GM19455 (cell line): ENCODE measurements around the gene CAVIN2.

Experiments
- ATAC-seq: cut with Tn5 transposase; IDR thresholded peaks from one replicate; pipeline ENCODE4 v1.9.1; 2021; ENCODE audit not compliant: unreplicated experiment

The CAVIN2 gene, protein sequence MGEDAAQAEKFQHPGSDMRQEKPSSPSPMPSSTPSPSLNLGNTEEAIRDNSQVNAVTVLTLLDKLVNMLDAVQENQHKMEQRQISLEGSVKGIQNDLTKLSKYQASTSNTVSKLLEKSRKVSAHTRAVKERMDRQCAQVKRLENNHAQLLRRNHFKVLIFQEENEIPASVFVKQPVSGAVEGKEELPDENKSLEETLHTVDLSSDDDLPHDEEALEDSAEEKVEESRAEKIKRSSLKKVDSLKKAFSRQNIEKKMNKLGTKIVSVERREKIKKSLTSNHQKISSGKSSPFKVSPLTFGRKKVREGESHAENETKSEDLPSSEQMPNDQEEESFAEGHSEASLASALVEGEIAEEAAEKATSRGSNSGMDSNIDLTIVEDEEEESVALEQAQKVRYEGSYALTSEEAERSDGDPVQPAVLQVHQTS

DNA sequence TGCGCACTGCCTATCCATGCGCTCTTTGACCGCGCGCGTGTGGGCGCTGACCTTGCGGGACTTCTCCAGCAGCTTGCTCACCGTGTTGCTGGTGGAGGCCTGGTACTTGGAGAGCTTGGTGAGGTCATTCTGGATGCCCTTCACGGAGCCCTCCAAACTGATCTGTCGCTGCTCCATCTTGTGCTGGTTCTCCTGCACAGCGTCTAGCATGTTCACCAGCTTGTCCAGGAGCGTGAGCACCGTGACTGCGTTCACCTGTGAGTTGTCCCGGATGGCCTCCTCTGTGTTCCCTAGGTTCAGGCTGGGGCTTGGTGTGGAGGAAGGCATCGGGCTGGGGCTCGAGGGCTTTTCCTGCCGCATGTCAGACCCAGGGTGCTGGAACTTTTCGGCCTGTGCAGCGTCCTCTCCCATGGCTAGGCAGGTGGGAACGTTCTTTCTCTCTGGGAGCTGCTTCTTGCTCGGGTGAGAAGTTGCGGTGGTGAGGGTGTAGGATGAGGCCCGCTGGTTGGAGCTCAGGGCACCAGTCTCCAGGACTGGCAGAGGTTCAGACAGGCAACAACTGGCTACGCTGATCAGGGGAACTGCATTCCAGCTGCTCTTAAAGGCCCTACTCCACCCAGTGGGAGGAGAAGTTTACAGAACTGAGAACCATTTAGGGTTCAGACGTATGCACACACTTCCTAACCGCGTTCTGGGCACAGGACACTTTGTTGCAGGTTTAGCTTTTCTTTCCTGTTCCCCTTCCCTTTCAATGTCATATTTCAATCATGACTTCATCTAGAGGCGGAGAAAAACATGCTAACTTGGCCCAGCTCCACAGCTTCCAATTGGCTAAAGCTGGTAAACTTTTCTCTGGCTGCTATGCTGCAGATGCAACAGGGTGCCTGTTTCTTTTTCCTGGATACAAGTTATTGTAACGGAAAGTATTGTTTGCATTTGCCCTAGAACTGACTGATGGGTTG is at the start of gene CAVIN2:
TSS of gene CAVIN2 (minus strand) at position 574 of the 962 bp plus-strand sequence. CDS start at position 411, 163 bp downstream.
- ATAC-seq = no peak

DNA sequence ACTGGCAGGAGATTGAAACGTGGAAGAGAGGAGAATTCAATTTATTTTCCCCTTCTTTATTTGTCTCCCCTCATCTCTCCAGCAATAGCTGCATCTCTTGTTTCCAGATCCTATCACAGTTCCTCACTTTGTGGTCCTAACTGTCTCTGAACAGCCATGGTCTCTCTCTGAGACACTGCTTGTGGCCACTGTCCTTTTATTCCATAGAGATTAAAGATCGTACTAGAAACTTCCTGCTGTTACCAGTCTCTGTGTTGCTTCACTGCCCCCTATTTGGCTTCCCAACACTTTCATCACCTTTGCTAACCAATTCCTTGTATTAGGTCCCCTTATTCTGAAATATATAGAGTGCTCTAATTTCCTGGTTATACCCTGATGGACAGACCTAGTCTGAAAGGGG is 48.9 kb upstream of the CAVIN2 start:
- no peak for ATAC-seq

DNA sequence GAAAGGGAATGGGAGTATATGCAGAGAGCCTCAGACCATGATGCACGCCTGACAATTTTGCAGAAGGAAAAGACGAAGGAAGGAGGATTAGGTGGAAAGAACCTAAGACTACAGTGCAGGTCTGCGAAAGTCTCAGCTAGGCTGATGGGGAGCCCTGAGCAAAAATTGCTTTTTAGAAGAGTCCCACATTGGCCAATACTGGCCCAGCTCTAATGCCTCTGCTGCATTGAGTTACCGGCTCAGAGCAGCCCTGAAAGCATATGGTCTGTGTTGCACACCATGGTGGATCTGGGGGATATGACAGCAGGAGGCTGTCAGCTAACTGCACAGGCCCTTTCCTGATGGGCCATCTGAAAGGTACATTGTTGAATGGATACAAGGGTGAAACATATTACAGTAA is 48.3 kb upstream of the CAVIN2 start:
- no peak for ATAC-seq

DNA sequence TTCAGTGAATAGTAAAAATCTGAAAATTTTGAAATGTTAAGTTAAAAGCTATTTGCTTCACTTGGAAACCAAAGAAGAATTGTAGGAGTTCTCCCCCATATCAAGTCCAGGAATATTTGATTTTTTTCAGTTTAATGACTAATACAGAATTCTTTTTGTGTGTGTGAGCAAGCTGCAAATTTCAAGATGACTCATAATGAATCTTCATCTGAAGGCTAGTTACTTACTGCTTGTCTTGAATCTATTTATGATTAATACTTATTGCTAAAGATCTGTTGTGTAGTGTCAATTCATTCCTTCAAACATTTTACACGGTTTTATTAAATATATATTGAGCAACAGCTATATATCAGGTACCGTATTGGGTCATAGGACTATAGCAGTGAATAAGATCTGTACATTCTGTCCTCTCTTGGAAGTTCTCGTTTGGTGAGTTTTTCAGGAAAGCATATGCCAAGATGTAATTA is 47.8 kb upstream of the CAVIN2 start:
- no peak for ATAC-seq

DNA sequence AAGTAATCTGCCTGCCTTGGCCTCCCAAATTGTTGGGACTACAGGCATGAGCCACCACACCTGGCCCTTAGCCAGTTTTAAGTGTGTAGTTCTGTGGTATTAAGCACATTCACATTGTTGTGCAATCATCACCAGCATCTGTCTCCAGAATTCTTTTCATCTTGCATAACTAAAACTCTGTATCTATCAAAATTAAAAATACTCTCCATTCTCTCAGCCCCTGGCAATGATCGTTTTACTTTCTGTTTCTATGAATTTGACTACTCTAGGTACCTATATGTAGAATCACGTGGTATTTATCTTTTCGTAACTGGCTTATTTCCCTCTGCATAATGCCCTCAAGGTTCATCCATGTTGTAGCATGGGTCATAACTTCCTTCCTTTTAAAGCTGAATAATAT is 45.5 kb upstream of the CAVIN2 start:
- ATAC-seq = no peak

DNA sequence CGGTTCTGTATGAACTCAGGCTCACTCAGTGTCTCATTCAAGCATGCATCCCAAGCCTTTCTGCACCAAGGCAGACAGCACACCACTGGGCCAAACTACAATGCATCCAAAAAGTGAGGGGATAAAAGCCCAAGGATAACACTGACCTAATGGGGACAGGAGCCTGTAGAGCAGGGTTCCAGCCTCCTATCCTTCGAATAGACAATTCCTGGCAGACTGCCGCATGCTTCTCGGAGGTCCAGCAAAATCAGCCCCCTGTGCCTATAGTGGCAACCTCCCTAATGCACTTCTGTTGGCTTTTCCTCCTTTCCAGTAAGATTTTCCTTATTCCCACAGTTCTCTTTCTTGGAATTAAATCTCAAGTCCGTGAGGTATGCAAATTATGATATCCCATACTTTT is 44.8 kb upstream of the CAVIN2 start:
- ATAC-seq = no peak

DNA sequence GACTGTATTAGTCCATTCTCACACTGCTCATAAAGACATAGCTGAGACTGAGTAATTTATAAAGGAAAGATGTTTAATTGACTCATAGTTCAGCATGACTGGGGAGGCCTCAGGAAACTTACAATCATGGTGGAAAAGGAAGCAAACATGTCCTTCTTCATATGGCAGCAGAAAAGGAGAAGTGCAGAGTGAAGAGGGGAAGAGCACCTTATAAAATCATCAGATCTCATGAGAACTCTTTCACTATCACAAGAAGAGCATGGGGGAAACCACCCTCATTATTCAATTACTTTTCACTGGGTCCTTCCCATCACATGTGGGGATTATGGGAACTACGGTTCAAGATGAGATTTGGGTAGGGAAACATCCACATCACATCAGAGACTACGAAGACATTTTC is 43.0 kb upstream of the CAVIN2 start:
- ATAC-seq = no peak

DNA sequence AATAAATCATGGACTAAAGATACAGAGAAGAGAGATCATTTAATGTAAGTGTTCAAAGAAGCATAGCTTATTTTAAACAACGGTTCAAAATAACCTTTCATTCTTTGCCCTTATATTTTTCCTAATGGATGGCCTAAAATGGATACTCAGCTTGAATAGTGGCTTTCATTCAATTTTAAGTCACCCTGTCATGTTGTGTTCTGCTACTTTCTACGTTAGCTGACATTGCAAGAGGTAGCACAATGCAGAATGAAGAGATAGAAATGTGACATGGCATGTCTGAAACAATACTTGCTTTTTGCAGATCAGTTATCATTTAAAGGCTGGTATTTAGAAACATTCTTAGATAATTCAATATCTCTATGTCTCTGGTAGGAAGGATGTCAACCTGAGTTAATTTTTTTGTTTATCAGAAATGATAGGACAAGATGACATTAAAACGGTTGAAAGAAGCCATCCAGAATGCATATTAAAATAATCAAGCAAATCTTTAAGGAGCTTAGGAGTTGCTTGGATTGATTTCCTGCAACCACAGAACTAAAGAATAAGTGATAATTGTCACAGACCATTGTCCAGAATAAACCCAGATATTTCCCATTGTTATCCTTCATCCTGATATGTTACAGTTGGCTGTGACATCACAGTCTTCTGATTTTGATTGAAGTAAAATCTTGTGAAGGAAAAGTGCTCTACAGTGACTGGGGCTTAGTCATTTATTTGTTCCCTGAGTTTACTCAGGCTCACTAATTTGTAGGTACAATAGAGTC is 41.7 kb upstream of the CAVIN2 start:
- ATAC-seq = no peak

DNA sequence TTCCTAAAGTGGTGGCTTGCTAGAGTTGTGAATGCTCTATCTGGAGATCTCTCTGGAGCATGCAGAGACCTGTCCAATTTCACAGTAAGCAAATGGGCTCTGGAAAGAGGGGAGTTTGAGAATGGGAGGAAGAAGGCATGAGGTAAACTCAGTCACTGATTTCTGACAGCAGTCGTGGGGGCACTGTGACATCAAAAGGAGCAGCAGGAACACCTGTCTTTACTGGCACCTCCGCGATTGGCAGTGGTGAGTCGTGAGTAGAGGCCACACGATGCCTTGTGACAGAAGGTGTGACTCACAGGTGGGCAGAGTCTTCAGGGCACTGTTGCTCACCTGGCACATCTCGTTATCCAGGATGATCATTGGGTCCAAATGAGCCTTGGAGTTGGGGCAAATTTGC is 38.8 kb upstream of the CAVIN2 start:
- ATAC-seq = no peak

DNA sequence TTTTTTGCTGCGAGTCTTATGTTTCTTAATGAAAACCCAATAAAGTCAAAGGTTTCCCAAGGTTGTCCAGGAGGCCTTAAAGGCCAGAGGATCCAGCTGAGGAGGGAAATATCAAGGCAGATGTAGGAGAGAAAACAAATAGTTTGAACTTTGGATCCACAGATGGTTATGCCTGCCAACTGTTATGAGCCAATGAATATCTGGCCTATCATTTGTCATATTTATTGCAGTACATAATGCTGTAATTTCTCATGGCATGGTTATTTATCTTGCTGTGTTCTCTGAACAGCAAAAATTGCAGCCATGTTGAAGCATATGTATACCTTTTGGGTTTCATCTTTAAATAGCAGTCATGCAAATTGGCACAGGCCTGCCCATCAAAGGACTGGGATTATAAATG is 38.2 kb upstream of the CAVIN2 start:
- ATAC-seq = no peak

DNA sequence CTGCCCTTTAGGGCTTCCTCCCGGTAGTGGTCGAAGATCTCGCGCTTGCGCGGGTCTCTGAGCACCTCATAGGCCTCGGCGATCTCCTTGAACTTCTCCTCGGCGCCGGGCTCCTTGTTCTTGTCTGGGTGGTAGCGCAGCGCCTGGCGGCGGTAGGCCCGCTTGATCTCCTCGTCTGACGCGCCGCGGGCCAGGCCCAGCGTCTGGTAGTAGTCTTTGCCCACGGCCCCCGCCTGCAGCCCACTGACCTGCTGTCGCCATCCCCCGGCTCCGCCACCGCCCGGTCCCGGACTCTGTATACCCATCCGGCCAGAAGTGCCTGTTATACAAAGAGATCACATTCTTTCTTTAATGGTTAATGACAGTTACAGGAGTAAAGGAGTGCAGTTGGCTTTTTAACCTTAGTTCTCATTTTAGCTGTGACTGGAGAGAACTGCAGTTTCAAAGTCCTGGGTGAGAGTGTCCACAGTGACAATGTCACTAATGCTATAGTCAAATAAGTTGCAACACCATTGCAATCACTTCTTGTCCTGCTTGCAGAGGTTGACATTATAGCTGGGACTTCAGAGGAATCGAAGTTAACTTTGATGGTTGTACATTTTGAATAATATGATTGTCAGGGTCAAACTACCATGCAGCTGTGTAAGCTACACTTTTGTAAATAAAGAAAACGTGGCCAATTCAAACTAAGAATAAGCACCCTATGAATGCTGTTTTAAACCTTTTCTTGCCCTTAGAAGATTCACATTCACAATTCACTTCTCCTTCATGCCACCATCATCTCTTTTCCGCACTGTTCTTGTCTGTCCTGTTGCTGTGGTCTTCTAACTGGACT is 35.3 kb upstream of the CAVIN2 start:
- no peak for ATAC-seq

DNA sequence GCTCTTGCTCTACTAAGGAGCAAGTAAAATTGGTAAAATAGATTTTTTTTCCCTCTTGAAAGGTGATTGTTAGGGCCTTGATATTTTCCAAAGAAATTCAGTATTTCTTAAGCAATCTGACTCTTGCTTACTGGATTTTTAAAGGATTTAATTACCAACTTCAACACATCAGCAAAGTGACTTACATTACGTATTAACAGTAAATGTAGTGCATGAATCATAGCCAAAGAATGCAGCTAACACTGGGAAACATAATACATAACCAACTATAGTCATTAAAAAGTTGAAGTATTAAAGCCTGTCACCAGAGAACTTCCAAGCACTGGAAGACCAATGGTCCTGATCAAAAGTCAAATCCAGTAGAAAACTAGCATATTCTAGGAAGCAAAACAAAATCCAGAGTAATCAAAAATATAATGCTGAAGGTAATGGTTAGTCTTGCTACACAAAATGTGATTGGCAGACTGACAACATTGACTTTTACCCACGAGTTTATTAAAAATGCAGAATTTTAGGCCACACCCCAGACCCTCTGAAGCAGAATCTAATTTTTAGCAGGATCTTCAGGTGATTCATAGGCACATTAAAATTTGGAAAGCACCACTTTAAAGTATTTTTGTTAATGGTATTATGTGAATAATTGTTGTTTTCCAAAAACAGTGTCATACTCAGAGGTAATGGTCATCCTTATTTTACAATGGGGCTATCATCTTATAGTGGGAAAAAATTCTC is 31.8 kb upstream of the CAVIN2 start:
- no peak for ATAC-seq

DNA sequence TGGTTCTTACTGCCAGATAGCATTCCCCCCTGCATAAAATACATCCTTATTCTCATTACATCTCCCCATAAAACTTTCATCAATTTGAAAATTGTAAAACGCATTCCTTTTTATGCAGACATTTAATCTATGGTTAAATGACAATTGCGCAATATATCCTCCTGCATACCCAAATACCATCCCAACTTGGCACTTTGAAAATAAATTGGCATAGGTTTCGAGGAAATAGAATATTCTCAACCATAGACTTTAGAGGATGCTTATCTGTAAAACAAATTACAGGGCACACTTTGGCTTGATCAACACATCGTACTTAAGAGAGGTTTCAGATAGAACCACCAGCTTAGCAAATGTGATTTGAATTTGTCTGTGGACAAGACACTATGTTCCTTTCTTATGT is 31.0 kb upstream of the CAVIN2 start:
- no peak for ATAC-seq

DNA sequence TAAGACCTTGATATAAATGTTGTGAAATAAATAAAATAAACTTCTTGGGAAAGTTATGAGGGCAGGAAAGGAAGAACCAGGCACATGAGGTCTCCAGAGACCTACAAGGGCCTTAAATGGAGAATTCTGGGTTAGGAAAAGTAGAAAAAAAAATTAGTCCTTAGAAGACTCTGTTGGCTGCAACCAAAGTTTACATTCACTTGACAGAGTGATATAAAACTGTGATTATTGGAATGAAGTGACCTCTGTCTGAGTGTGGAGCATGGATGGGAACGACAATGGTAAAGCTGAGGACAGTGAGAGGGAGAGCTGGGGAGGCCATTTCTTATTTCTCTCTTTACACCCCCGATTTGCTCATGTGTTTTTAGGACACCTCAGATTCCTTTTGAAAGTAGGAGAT is 29.0 kb upstream of the CAVIN2 start:
- ATAC-seq = no peak

DNA sequence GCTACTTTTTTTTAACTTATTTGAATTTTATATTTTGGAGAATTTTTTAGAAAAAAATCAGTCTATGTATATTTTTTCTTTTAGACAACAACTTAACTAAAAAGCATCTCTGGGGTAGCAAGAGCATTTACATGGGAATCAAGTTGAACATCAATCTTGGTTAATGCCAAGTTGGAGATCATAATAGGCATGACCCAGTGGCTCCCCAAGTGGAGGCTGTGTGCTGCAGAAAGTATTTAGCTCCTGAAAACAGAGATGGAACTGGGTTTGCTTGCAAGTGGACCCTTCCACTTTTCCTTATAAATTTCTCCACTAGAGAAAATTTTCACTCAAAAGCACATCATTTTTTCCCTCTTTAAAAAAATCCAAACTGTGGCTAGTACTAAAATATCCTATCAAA is 23.9 kb upstream of the CAVIN2 start:
- no peak for ATAC-seq

DNA sequence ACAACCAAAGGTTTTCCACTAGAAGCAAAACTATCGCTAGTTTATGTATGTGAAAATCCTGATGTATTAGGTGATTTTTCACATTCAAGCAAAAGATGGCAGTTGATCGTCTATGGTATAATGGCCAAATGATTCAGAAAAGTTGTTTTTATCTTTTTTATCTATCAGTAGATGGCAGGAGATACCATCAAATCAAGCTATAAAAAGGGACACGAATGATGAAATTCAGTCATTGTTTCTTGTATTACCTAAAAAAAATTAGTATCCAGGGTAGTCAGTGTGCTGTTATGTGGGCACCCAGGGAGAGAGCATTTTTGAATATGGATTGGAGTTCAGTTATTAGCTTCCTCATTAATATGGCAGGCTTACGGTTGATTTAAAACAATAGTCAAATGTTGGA is 22.9 kb upstream of the CAVIN2 start:
- no peak for ATAC-seq

DNA sequence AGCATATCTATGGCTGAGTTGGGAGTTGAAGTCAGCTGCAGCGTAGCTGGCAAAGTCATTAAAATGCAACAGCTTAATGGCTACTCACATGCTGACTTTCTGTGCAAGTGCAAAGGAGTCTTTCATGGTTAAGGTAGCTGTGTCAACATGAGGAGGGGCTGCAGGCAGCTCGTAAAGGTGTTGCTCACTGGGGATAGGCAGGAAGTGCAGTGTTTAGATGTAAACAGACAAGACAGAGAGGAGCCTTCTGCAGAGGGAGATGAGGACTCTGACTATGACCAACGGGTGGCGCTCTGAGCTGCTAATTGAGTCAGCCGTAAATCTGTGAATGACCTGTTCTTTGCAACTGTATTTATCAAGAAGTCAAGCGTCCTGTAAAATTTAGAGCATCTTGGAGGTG is 22.3 kb upstream of the CAVIN2 start:
- no peak for ATAC-seq

DNA sequence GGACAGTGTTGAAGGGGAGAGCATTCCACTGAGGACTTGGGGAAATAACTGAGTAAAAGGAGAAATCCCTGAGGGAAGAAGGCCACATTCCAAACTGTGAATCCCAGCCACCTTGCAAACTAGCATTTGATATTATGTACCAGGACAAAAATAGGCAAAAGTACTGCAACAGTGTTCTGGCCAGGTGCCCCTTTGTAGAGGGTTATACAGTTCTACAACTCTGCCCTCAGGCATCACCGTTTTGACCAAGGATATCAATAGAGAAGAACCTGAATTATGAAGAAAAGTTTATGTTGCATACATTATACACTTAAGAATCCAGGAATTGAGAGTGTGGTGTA is 20.6 kb upstream of the CAVIN2 start:
- no peak for ATAC-seq

DNA sequence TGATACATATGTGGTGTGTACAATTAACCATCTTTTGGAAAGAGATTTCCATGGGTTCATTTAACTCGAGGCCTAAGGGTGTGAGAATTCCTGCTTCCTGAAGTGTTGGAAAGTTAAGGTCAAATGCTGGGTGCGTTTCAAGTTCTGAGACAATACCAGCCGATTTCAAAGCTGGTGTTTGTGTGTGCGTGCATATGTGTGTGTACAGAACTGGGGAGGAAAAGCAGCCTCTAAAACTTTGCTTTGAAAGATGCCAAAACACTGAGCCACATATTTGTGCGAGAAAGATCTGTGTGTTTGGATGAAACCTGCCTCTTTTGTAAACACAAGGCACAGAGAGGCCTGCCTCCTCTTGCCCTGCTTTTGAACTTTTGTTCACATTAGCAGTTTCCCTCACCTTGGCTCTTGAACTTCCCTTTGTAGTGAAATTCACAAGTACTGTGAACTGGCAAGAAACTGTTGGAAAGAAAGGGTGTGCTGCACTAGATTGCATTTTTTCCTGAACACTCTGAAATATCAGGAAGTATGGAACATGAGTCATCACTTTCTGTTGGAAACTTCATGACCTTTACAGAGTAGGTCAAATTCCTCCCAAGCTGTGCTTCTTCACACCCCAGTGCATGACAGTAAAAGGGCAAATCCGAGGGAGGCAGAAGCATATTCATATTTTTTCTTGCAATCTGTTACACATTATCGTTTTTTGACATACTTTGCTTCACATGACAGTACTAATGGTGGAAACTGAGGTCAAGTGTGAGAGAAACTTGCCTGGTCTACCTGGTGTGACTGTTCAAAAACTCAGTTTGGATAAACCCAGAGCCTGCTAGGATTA is 20.0 kb upstream of the CAVIN2 start:
- no peak for ATAC-seq
